ENCODE results near the gene ZSWIM8.

DNA sequence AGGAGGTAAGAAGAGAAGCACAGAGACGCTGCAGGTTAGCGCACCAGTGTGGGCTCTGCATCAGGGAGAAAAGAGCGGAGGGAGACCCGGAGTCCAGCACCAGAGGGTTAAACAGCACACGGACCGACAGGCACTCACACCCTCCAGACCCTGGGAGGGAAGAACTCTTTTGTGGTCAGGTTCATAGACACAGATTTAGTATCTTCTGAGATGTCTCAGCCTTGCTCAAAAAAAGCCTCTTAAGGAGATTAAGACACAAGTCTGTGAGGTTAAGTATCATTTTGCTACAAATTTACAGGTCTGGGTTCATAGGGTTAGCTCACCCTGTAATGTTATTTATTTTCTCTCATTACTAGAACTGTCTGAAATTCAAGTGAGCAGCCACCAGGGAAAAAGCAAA is 42.8 kb downstream of the ZSWIM8 start:
- TF ChIP-seq, protein P1, sequence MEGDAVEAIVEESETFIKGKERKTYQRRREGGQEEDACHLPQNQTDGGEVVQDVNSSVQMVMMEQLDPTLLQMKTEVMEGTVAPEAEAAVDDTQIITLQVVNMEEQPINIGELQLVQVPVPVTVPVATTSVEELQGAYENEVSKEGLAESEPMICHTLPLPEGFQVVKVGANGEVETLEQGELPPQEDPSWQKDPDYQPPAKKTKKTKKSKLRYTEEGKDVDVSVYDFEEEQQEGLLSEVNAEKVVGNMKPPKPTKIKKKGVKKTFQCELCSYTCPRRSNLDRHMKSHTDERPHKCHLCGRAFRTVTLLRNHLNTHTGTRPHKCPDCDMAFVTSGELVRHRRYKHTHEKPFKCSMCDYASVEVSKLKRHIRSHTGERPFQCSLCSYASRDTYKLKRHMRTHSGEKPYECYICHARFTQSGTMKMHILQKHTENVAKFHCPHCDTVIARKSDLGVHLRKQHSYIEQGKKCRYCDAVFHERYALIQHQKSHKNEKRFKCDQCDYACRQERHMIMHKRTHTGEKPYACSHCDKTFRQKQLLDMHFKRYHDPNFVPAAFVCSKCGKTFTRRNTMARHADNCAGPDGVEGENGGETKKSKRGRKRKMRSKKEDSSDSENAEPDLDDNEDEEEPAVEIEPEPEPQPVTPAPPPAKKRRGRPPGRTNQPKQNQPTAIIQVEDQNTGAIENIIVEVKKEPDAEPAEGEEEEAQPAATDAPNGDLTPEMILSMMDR (IDR thresholded peaks at IDR 0.05), result no peak
- no peak for TF ChIP-seq EZH2 (IDR thresholded peaks at IDR 0.05; ENCODE audit: borderline replicate concordance, insufficient read depth, low read depth, low read length, poor library complexity, severe bottlenecking)

Data from B cell (primary cell).